Large intestine (tissue), 3 donors: ENCODE measurements around the gene ITPRIP. TPM values are rescaled to one million over a fixed set of nuclear protein-coding genes. Genes with fewer than 3 reads are reported as not detected.

ENCODE experiments used
- DNase-seq, 2 donors: peaks; one replicate each; pipeline versions ENCODE4 v3.0.0 to v3.0.0-alpha.2; 2013
- H3K27ac ChIP-seq: one replicate; pipeline ENCODE4 v1.5.1; 2013; ENCODE audit warnings: low read length
- H3K27me3 ChIP-seq: 2 replicates; pipeline ENCODE4 v1.6.1; 2013; ENCODE audit warnings: low read length; ENCODE audit not compliant: control insufficient read depth, insufficient read depth
- H3K36me3 ChIP-seq: 2 replicates; pipeline ENCODE4 v1.6.1; 2013; ENCODE audit warnings: low read length; ENCODE audit not compliant: control insufficient read depth, insufficient read depth
- H3K4me1 ChIP-seq: one replicate; pipeline ENCODE4 v1.6.1; 2013; ENCODE audit warnings: low read length; ENCODE audit not compliant: control insufficient read depth, insufficient read depth
- H3K4me3 ChIP-seq: one replicate; pipeline ENCODE4 v1.5.1; 2013; ENCODE audit warnings: low read length
- H3K9me3 ChIP-seq: one replicate; pipeline ENCODE4 v1.6.1; 2013; ENCODE audit warnings: mild to moderate bottlenecking, low read depth, low read length, moderate library complexity; ENCODE audit not compliant: control insufficient read depth
- WGBS: methylation state at CpG from one replicate; pipeline ENCODE4 v1.1.5; 2013; ENCODE audit warnings: low lambda C conversion rate; ENCODE audit not compliant: insufficient coverage; 5-methylcytosine and 5-hydroxymethylcytosine counted together
- polyA plus RNA-seq: library from polyadenylated mRNA; unstranded; fragments of 120-200 nt; gene quantifications from one replicate; pipeline ENCODE4 v1.2.1, GENCODE V29; 2013

Gene ITPRIP
- polyA plus RNA-seq, 1 donor = 4.4 TPM

DNA sequence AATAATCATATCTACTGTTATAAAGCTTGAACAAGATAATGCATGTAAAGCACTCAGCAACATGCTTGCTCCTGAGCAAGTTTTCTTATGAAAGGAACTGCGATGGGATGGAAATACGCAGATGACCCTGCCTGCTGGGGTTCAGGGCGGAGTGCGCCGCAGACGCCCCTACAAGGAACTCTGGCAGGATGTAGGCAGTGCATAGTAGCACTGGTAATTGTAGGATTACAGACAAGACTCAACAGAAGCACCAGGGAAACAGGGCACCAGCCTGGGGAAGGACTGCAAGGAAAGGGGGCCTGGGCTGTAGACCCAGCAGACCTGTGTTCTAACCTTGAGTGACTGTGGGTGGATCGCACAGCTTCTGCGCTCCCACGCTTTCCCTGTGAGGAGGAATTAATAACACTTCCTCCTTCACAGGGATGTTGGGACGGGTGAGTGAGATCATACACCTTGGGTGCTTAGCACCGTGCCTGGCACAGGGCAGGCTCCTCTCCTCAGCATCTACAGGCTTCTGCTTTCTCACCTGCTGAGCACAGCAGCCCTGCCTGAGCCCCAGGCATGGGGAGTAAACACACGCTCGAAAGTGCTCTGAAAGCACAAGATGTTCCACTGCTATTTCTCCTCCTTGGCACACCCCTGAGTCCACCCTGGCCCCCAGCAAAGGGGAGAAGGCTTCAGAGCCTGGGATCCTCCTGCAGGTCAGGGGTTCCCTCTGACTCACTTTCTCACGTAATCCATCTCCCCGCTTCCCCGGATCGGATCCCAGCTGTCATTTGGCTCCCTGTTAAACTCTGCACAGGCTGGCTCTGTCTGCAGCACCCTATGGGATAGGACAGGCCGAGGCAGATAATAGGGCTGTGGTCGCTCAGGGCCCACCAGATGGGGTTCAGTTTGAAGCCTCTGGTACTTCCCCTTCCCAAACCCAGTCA is 19.2 kb downstream of the ITPRIP start:
- no peak overlapping the region for H3K27ac ChIP-seq
- no peak for DNase-seq
- WGBS = no CpG with 5 or more reads among the region's 19 CpGs

DNA sequence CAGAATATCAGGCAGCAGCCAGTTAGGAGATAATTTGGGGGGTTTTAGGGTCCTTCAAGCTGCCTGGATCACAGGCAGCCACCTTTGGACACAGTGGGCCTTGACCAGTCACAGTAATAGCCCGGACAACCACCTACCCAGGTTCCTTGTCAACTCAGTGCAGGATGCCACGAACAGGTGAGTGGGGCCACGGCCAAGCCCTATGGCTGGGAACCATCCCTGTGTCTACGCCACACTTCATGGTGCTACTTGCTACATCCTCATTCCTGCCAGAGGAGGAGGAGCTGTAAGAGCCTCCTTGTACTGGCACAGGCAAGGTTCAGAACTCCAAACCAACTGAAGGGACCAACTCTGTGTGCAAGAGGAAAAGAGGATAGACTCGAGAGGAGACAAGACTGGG is 19.9 kb downstream of the ITPRIP start:
- Histone ChIP-seq H3K27me3 (no peaks in the 10 kb centered on the region), H3K27ac (no peak overlapping the region), H3K4me3 (no peak overlapping the region), H3K9me3 (no peaks in the 10 kb centered on the region), H3K4me1 (peaks cover 4% of the 10 kb centered on the region), H3K36me3 (peaks cover 25% of the 10 kb centered on the region)
- no peak for DNase-seq
- no CpG with 5 or more reads among the region's 5 CpGs for WGBS

More for the DNA sequence above, 19.2 kb downstream of the ITPRIP start:
- Histone ChIP-seq H3K4me3 (no peak overlapping the region), H3K9me3 (no peaks in the 10 kb centered on the region), H3K36me3 (peaks cover 19% of the 10 kb centered on the region), H3K27me3 (no peaks in the 10 kb centered on the region), H3K4me1 (peaks cover 4% of the 10 kb centered on the region)

DNA sequence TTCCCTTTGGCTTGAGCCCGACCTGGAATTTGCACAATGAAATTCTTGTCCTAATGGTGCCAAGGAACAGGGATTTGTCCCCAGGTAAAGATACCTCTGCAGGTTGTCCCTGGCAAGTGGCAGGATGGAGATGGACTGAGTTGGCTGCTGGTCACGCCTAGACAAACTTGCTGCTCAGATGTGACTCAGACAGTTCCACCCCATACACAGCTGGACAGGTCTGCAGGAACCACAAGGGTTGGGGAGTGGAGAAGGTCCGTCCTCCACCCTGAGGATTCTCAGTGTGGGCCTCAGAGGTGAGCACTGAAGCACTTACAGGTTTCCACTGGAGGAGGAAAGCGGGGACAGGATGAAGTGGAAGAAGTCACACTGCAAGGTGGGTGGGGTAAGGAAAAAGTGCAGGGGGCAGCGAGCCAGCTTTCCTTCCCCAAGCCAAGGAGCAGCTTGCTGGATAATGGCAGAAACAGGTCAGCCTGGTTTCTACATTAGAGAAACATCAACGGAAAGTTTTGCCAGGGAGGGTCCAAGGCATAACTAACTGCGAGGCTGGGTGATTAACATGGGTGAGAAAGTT is 20.5 kb downstream of the ITPRIP start:
- Histone ChIP-seq H3K27me3 (no peaks in the 10 kb centered on the region), H3K9me3 (no peaks in the 10 kb centered on the region), H3K36me3 (peaks cover 30% of the 10 kb centered on the region), H3K27ac (no peak overlapping the region), H3K4me1 (no peaks in the 10 kb centered on the region), H3K4me3 (no peak overlapping the region)
- no peak for DNase-seq
- WGBS = no CpG with 5 or more reads among the region's 7 CpGs

DNA sequence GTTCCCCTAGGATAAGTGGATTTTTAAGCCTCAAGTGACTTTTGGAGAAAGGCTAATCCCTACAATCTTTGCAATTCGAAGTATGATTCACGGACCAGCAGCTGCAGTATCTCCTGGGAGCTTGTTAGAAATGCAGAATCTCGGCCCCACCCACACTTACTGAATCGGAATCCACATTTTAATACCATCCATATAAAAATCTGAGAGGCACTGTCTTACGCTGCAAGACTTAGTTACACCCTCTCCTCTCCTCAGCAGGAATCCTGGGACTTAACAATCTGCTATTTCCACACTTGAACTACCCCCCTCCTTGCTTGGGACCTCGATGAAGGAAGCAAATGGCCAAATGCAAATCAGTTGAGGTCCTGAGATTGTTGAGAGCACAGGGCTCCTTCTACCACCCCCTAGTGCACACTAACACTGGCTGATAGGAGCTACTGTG is 21.0 kb downstream of the ITPRIP start:
- no peaks in the 10 kb centered on the region for H3K27me3 ChIP-seq
- H3K9me3 ChIP-seq = no peaks in the 10 kb centered on the region
- peaks cover 33% of the 10 kb centered on the region for H3K36me3 ChIP-seq
- no peak overlapping the region for H3K27ac ChIP-seq
- no peaks in the 10 kb centered on the region for H3K4me1 ChIP-seq
- WGBS = no CpG with 5 or more reads among the region's 6 CpGs
- no peak for DNase-seq
- H3K4me3 ChIP-seq = no peak overlapping the region

DNA sequence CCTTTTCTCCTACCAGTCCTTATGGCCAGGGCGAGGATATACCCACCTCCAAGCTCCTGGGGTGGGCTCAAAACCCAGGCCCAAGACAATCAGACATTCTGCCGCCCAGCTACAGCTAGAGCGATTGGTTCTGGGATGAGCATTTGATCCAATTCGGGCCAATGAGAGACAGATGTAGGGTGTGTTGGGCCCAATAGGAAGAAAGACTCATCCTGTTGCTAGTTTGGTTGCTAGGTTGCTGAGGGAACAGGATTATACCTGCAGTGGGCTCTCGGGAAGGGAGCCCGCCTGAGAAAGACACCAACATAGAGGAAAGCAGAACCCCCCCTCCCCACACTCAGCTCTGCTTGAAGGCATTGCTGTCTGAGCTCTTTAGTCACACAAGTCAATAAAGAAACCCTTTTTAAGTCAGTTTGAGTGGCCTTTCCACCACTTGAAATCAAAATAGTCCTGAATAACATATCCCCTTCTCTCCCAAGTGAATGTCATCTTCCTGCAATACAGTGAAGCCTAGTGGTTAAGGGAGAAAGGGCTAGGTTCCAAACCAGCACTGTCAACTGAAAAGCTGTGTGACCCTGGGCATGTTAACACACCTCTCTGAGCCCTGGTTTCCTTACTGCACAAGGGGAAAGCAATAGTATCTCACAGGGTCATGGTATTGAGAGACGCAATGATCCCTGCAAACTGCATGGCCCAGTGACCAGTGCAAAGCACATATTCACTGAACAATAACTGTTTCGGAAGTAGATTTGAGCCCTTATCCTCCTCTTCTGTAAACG is 21.8 kb downstream of the ITPRIP start:
- Histone ChIP-seq H3K36me3 (peaks cover 33% of the 10 kb centered on the region), H3K4me3 (no peak overlapping the region), H3K4me1 (no peaks in the 10 kb centered on the region), H3K27me3 (no peaks in the 10 kb centered on the region), H3K27ac (no peak overlapping the region), H3K9me3 (no peaks in the 10 kb centered on the region)
- WGBS = 73% methylated on average over 2 of the region's 9 CpGs
- DNase-seq = no peak

DNA sequence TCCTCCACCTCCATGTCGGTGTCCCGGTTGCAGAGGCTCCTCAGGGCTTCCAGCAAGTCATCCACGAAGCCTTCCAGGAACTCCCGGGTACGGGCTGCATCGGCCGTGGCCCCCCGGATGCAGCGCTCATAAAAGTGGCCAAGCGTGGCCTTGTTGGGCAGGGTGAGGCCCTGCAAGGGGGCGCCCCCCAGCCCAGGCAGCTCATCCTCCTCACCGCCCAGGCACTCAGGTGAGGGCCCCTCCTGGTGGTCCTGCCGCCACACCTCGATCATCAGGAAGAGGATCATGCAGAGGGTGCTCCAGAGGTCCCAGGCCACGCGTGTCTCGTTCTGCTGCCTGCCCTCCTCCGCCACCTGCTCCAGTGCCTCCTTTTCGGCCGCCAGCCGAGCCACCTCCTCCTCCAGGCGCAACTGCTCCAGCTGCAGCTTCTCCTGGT is 22.8 kb downstream of the ITPRIP start:
- Histone ChIP-seq H3K9me3 (no peaks in the 10 kb centered on the region), H3K4me1 (no peaks in the 10 kb centered on the region), H3K4me3 (no peak overlapping the region), H3K27me3 (no peaks in the 10 kb centered on the region), H3K36me3 (peaks cover 35% of the 10 kb centered on the region), H3K27ac (no peak overlapping the region)
- WGBS = no CpG with 5 or more reads among the region's 22 CpGs
- DNase-seq = no peak

DNA sequence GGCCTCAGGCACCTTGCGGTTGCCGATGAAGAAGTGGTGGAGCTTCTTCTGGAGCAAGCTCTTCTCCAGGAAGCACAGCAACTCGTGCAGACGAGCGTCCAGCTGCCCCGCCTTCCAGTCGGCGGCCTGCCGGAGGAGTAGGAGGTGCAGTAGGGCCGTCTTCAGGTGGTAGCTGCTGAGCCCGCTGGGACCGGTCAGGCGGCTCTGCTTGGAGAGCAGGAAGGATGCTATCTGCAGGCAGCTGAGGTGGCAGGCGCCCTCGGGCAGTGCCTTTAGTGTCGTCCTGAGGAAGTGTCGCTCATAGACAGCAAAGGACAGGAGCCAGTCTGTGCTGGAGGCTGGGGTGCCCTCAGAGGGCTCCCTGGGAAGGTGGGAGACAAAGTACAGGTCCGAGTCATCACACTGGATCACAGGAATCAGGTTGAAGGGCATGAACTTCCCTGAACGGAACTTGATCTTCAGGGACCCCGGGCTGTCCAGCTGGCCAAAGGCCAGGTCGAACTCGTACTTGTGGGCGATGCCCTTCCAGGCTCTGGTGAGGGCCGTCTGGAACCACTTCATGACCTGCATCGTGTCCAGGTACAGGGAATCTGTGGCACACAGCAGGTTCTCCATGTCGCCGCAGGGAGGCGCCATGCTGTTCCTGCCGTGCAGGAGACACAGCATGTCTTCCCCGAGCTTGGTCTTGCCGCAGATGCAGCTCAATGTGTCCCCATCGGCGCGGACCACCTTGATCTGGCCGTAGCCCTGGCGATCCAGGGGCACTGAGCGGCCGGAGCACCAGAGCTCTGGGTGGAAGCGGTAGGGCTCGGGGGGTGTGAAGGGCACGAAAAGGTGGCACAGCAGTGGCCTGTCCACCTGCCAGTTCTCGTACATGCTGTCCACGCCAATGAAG is 23.4 kb downstream of the ITPRIP start:
- Histone ChIP-seq H3K27ac (no peak overlapping the region), H3K36me3 (peaks cover 37% of the 10 kb centered on the region), H3K27me3 (no peaks in the 10 kb centered on the region), H3K4me1 (no peaks in the 10 kb centered on the region), H3K9me3 (no peaks in the 10 kb centered on the region), H3K4me3 (no peak overlapping the region)
- no CpG with 5 or more reads among the region's 43 CpGs for WGBS
- DNase-seq = no peak

DNA sequence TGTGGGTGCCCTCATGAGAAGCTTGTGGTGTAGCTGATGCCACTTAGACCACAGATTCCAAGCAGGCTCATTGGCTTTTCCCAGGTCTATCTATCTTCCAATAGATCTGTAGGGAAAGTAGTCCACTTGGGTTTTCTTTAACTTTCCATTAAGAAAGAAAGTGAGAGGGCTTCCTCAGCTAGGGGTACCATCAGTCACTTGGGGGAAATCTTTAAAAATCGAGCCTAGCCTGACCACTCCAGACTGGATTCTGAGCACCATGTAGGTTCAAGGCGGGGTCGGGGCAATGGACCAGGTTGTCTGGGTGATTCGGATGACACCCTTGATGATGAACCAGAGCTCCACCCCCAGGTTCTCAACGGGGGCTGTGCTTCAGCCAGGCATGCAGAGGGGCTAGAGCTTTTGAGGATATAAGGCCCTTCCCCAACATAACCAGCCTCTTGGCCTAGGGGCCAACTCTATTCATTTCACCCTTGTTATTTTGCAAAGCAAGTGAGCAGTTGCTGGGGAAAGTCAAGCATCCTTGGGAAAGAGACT is 27.0 kb downstream of the ITPRIP start:
- H3K27me3 ChIP-seq = no peaks in the 10 kb centered on the region
- H3K9me3 ChIP-seq = no peaks in the 10 kb centered on the region
- WGBS = no CpG with 5 or more reads among the region's 5 CpGs
- H3K4me3 ChIP-seq = no peak overlapping the region
- DNase-seq = no peak
- peaks cover 37% of the 10 kb centered on the region for H3K36me3 ChIP-seq
- no peaks in the 10 kb centered on the region for H3K4me1 ChIP-seq
- no peak overlapping the region for H3K27ac ChIP-seq

DNA sequence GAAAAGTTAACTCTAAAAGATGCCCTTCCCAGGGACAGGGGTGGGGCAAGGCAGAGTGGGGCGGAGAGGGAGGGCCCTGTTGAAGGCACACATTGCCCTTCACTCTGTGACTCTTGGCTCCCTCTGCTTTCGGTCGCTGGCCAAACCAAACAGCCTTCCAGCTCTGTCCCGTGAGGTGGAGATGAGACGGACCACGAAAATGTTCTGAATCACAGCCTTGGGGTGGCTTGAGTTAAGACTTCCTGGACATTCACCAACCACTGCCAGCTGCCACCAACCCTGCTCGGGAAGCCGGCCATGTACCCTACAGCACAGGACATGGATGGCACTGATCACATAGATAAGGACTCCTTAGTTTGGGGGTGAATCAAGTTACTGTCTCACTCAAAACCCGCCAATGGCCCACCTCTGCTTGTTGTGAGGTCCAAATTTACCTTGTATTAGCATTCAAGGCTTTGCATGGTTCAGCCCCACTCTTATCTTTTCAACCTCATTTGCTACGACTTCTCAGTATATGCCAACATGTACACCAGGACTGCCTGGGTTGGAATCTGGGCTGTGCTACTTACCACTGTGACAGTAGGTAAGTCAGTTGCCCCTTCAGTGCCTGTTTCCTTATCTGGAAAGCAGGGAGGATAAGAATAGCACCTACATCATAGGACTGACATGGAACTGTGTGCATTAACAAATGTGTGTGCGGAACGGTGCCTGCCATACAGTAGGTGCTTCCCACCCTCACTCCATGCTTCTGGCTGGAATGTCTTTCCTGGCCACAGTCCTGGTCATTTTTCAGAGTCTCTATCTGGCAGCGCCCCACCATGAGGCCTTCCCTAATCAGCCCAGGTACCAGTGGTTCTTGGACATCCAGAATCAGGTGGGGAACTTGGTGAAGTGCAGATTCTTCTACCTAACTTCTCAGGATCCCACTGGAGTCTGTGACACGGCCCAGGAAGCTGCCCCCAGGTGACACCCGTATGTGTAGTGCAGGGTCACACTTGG is 28.0 kb downstream of the ITPRIP start:
- peaks cover 30% of the 10 kb centered on the region for H3K36me3 ChIP-seq
- WGBS = 100% methylated on average over 1 of the region's 15 CpGs

More for the DNA sequence above, 28.0 kb downstream of the ITPRIP start:
- Histone ChIP-seq H3K4me1 (no peaks in the 10 kb centered on the region), H3K9me3 (no peaks in the 10 kb centered on the region), H3K4me3 (no peak overlapping the region), H3K27me3 (no peaks in the 10 kb centered on the region), H3K27ac (no peak overlapping the region)
- DNase-seq = no peak
